Activated effector memory CD4-positive, alpha-beta T cell treated with Interleukin-2 at 50 U/mL for 16 hours (primary cell): ENCODE results near the gene HOXA11.

ENCODE experiments used
- DNase-seq: peaks from one replicate; pipeline ENCODE4 v3.0.0-alpha.2; 2020

The HOXA11 gene

DNA sequence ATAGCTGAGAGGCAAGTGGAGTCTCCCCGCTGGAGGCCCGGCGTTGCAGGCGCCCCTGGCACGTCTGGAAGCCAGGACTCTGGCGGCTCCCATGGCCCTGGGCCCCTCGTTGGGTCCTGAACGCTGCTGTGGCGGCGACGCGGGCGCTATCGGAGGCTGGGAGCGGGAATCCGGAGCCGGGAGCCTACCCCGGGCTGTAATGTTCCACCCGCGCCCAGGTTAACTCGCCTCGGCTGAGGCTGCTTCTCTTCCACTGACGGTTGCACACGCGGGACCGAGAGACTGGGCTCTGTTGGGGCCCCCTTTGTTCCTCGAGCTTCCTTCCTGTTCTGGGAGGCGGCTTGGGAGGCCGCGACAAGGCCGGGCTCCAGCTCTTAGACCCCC, 40.3 kb downstream of the HOXA11 start:
- no peak for DNase-seq

GRCh38 chr7:27143950-27144780, 40.9 kb downstream of the HOXA11 start:
- DNase-seq, result no peak

DNA sequence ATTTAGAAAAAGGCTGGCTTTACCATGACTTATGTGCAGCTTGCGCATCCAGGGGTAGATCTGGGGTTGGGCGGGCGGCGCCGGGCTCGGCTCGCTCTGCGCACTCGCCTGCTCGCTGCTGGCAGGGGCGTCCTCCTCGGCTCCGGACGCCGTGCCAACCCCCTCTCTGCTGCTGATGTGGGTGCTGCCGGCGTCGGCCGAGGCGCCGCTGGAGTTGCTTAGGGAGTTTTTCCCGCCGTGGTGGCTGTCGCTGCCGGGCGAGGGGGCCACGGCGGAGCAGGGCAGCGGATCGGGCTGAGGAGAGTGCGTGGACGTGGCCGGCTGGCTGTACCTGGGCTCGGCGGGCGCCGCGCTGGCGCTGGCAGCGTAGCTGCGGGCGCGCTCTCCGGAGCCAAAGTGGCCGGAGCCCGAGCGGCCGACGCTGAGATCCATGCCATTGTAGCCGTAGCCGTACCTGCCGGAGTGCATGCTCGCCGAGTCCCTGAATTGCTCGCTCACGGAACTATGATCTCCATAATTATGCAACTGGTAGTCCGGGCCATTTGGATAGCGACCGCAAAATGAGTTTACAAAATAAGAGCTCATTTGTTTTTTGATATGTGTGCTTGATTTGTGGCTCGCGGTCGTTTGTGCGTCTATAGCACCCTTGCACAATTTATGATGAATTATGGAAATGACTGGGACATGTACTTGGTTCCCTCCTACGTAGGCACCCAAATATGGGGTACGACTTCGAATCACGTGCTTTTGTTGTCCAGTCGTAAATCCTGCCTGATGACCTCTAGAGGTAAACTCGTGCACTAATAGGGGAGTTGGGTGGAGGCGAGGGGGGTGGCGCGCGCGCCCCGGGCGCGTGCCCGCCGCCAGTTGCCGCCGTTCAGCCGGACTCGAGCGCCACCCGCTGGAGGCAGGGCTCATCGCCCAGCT, 41.7 kb downstream of the HOXA11 start, which contains the start of gene HOXA5:
Gene HOXA5, minus strand, starts transcription at position 659 of the 927 bp plus-strand sequence. Its CDS starts 74 bp downstream, at position 585.
- DNase-seq, result no peak

DNA sequence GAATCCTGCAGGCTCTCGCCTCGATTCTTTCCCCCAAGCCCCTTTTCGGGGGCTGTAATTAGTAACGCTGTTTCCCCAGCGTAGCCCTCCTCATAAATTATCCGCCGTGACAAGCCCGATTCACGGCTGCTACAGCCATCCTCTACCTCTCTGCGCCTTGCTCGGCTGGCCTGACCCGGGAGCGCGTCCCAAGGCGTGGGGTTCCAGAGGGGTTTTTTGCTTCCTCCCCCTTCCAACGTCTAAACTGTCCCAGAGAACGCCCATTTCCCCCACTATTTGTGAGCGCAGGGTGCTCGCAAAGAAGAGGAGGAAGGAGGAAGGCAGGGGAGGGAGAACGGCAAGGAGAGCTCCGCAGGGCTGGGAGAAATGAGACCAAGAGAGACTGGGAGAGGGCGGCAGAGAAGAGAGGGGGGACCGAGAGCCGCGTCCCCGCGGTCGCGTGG, 42.4 kb downstream of the HOXA11 start:
- DNase-seq, result no peak

DNA sequence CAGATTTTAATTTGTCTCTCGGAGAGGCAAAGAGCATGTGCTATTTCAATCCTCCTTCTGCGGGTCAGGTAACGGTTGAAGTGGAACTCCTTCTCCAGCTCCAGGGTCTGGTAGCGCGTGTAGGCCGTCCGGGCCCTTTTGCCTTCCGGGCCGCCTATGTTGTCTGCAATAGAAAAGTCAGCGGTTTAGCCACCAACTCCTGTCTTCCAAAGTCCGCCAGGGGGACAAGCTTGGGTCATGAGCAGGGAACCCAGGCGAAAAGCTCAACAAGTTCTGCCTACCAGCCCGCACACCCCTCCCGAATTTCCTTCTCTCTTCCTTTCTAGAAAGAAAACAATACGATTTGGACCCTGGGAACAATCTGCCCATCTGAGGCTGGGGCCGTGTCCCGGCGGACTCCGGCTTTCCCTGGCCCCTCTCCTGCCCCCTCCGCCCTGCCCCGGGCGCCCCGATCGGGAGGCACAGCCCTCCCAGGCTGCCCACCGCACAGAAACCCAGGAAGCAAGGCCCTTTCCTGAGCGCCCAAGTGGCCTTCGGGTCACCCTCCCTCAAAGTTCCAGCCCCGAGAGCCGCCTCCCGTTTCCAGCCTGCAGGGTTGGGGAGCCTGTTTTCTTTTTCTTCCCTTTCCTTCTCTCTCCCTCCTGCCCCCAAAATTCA, 43.0 kb downstream of the HOXA11 start:
- DNase-seq, result no peak

DNA sequence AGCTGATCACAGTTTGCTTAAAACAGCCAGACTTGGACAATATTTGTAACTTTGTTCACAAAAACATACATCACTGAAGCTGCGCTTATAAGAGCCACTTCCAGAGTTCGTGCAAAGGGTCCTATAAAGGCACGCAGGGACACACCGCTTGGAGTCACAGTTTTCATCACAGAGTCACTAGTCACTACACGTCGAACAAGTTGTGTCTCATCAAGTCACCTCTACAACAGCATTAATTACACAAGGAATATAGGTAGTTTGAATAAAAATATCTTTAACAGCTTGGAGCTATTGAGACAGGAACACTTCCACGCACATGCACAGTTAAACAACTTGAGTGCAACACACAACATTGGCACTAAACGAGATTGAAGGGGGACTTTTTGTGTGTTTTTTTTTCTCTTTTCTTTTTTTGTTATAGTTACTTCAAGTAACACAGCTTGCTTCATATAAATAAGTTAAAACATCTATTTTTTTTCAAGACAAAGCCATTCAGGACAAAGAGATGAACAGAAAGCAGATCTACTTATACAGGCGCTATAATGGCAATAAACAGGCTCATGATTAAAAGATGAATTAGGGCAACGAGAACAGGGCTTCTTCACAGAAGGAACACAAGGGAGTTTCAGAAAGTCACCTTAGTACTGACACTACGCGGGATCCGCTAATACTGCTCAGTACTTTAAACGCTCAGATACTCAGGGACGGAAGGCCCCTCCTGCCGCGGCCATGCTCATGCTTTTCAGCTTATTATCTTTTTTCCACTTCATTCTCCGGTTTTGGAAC, 43.7 kb downstream of the HOXA11 start:
- DNase-seq, result no peak

- no peak for DNase-seq
Observed at GRCh38 chr7:27140126-27140857, 44.7 kb downstream of the HOXA11 start.

- no peak for DNase-seq
Observed at GRCh38 chr7:27139334-27140125, 45.5 kb downstream of the HOXA11 start.

GRCh38 chr7:27138985-27139333, 46.1 kb downstream of the HOXA11 start:
- DNase-seq, result no peak

DNA sequence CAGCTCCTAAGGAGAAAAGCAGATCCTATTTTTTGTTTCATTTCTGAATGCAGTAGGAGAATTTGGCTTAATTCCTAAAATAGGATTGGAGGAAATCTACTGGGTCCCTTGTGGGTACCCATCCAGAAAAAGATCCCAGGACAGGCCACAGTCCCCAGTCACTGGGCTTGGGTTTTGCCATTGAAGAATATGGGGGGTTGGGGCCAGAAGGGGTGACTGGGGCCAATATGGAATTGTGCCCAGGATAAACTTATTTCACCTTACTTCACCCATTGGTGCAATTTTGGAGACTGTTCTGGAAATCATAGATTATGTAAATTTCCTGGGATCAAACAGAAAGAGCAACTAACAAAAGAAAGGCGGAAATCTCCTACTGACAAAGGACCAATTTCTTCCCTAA, 46.6 kb downstream of the HOXA11 start:
- no peak for DNase-seq

- DNase-seq, result no peak
Observed at GRCh38 chr7:27137640-27138315, 47.3 kb downstream of the HOXA11 start.

- no peak for DNase-seq
Observed at GRCh38 chr7:27134392-27134791, 50.6 kb downstream of the HOXA11 start.

- DNase-seq, result no peak
Observed at GRCh38 chr7:27133409-27134231, 51.4 kb downstream of the HOXA11 start.

- DNase-seq, result no peak
Observed at GRCh38 chr7:27132978-27133377, 52.1 kb downstream of the HOXA11 start.

DNA sequence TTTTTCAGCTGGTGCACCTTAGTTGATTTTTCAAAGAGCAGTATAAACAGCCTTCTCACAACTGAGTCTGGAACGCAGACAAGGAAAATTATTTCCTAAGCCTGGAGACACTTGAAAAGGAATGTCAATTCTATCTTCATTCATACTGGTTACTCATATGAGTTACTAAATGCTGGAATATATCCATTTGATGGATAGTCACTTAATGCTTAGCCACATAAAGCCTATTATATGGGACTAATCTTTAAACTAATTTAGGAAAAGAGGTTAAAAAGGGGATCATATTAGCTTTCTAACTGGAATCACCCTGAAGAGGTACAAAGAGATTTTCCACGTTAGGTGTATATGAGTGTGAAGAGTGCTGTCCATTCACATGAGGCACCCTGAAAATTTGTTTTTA, 52.8 kb downstream of the HOXA11 start:
- DNase-seq, result no peak

- no peak for DNase-seq
Observed at GRCh38 chr7:27131390-27131819, 53.6 kb downstream of the HOXA11 start.
